ENCODE data around the gene COL4A2.

GRCh38 chr13:110282316-110282841 lies 24.7 kb upstream of the COL4A2 start:
- TF ChIP-seq CTCF (conservative IDR thresholded peaks at IDR 0.05; ENCODE audit: low read depth, low read length) = no peak
- TF ChIP-seq EZH2 (IDR thresholded peaks at IDR 0.05; ENCODE audit: low read length, unreplicated experiment) = no peak
- TF ChIP-seq EZH2phosphoT487 (IDR thresholded peaks at IDR 0.05; ENCODE audit: borderline replicate concordance, low read length) = no peak
